T47D (cell line): ENCODE data around the gene CTRL.

ENCODE experiments used
- DNase-seq, 2 experiments: peaks; one replicate each; pipeline versions ENCODE4 v3.0.0 to v3.0.0-alpha.2; 2011 to 2012; ENCODE audit warnings: low read depth in 1 of 2, low spot score in 1 of 2
- JUND ChIP-seq: IDR thresholded peaks from 2 replicates; pipeline ENCODE4 v1.6.1; 2012; ENCODE audit warnings: low read depth
- in situ Hi-C: cut with HindIII; loops from 2 replicates; pipeline ENCODE4 v1.10.0; 2016; ENCODE audit warnings: low sequenced_read_pairs, low pct_unique_long_range_greater_than_20kb

CTRL gene

DNA sequence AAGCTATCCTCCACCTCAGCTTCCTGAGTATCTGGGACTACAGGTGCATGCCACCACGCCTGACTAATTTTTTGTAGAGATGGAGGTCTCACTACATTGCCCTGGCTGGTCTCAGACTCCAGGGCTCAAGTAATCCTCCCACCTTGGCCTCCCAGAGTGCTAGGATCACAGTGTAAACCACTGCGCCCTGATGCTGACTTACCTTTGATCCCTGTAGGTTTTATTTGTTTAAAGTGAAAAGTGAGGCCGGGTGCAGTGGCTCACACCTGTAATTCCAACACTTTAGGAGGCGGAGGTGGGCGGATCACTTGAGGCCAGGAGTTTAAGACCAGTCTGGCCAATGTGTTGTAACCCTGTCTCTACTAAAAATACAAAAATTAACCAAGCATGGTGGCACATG is 29.9 kb downstream of the CTRL start:
- TF ChIP-seq JUND, result no peak
- DNase-seq, result no peak
- in situ Hi-C loops, result no loop called here

DNA sequence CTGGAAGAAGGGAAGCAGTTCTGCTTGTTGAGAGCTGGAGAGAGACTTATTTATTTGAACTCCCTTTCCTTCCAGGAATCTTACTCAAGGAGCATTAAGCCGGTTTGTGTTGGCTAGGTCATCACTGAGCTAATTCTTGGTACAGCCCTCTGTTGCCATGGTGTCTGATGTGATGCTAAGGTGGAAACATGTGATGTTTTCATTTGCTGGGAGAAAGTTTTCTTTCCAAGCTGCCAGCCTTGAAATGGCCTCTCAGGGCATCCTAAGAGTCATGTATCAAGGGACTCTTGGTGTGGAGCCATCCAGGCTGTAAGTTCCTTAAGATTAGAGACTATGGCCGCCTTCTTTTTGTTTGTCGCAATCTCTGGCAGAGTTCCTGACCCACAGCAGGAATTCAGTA is 34.4 kb downstream of the CTRL start:
- TF ChIP-seq JUND, result no peak
- DNase-seq, result no peak
- in situ Hi-C loops, result no loop called here

DNA sequence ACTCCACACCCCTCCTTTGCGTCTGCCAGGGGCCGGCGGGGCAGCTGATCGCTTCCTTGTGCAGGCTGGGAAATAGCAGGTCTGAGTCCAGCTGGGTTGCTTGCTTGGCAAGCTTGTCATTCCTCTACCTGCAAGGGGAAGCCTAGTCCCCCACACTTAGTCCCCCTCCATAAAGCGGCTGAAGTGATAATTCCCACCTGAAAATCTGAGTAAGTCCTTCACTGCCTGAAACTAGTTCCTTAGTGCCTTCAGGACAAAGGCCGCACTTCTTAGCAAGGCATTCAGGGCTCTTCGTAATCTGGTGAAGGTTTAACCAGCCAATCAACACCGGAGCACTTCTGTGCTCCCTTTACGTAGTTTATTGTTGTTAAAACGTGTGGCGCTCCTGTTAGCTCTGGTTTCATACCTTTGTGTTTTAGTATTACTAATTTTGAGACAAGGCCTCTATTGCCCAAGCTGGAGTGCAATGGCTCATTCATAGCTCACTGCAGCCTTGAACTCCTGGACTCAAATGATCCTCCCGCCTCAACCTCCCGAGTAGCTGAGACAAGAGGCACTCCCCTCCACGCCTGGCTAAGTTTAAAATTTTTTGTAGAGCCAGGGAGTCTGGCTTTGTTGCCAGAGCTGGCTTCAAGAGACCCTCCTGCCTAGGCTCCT is 37.8 kb downstream of the CTRL start:
- in situ Hi-C loops, result no loop called here
- no peak for DNase-seq
- TF ChIP-seq JUND, result no peak

DNA sequence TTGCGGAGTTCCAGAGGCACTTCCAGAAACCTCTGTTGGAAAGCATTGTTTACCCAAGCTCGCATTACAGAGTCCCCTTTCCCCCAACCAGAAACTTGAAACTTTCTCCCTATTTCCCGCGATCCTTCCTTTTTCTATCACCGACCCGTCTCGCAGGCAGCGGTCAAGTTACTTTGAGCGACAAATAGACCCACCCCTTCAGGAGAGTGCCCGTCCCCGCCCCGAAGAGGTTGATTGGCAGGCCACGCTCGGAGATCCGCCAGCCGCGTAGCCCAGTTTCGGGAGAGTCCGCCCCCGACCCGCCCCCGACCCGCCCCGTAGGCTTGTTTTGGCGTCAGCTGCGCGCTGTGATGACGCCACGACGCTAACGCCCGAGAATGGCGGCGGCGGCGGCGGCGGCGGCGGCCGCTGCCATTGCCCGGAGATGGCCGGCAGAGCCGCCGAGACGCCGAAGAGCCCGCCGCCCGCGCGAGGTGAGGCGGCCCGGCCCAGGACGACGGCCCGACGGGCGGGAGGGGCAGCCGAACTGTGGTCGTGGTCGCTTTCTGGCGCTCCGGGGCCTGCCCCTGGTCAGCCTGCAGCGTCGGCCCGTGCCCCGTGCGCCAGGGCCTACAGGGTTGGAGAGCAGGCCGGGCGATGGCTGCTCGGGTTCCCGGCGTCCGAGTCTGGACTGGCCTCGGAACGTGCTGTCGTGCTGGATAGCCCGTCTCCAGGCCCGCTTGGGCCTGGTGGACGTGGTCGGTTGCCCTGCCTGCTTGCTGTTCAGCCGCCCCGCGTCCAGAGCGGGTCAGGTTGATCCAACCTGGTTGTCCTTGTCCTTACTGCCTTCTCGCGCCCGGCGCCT is 38.5 kb downstream of the CTRL start, which contains the start of gene PSKH1:
Gene PSKH1 (plus strand): TSS at position 356 of the 844 bp plus-strand sequence. CDS start 15,496 bp downstream, outside the sequence.
- in situ Hi-C loops, result no loop called here
- TF ChIP-seq JUND, result no peak
- peak; percentile 97 to 99 for DNase-seq

DNA sequence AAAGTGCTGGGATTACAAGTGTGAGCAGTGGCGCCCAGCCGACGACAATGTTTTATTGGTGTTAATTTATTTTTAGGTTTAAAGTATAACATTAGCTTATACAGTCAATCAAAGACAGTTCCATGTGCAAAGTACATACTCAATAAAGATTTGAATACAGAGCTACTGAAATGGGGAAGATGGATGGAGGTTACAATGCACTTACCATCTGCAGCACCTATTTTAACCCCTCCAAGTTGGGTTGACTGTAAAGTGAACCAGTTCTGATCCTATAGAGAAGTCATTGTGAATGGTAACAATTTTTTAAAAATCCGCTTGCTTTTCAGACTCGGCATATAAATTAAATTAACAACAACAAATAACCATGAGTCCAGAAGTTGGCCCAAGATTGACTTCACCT is 39.3 kb downstream of the CTRL start:
- in situ Hi-C loops, result no loop called here
- no peak for DNase-seq

DNA sequence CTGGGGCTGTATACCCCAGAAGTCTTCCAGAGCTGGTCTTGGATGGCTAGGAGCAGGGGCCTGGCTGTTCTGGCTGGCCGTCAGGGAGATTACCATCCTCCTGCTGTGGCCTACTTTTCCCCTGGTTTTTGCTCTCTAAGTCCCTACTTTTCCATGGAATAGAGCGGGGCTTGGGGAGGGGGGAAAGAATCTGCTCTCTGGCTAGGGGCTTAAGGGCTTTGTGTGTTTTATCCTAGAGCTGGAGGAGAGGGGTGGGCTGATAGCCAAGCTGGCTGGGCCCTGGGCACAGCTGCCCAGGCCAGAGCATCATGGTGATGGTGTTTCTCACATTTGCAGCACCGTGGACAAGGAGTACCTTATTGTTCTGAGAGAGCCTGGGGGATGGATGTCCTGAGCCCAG is 43.3 kb downstream of the CTRL start:
- no peak for TF ChIP-seq JUND
- in situ Hi-C loops, result no loop called here

More for the DNA sequence above, 39.3 kb downstream of the CTRL start:
- TF ChIP-seq JUND, result no peak

DNA sequence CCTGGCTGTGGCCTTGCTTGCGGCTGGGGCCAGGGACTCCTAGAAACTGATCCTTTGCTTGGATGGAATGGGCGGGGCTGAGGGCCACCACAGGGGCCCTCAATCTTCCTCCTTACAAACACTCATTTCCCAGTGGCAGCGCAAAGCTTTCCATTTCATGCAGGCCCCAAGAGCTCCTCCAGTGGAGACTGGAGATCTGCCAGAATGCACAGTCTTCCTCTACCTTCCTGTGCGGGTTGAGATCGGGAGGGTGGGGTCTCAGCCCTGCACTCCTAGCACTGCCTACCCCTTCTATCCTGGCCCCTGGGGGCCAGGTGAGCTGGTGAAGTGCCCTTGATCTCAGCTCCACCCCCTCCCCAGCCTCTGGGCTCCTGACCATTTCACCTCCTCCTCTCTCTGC is 45.3 kb downstream of the CTRL start:
- no peak for DNase-seq
- in situ Hi-C loops, result no loop called here
- no peak for TF ChIP-seq JUND

More for the DNA sequence above, 43.3 kb downstream of the CTRL start:
- DNase-seq, result no peak

DNA sequence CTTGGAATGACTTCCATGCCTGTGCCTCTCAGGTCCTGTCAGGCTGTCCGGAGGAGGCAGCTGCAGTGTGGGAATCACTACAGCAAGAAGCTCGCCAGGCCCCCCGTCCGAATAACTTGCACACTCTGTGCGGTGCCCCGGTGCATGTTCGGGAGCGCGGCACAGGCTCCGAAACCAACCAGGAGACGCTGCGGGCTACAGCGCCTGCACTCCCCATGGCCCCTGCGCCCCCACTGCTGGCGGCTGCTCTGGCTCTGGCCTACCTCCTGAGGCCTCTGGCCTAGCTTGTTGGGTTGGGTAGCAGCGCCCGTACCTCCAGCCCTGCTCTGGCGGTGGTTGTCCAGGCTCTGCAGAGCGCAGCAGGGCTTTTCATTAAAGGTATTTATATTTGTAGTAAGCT is 45.7 kb downstream of the CTRL start:
- DNase-seq, result no peak
- no peak for TF ChIP-seq JUND
- in situ Hi-C loops, result no loop called here

DNA sequence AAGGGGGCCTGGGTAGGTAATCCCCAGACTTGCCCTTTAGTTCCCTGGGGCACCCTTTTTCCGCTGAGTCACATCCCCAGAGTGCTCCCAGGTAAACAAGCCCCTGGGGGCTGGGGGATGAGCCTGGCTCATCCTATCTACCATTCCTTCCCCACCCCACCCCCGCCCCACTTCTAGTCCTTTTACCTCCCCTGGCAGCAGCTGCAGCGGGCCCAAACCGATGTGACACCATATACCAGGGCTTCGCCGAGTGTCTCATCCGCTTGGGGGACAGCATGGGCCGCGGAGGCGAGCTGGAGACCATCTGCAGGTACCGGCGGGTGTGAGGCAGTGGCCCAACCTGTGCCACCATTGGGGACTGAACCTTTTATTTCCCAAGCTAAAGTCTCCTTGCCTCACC is 46.1 kb downstream of the CTRL start:
- in situ Hi-C loops, result no loop called here
- DNase-seq, result no peak
- no peak for TF ChIP-seq JUND

DNA sequence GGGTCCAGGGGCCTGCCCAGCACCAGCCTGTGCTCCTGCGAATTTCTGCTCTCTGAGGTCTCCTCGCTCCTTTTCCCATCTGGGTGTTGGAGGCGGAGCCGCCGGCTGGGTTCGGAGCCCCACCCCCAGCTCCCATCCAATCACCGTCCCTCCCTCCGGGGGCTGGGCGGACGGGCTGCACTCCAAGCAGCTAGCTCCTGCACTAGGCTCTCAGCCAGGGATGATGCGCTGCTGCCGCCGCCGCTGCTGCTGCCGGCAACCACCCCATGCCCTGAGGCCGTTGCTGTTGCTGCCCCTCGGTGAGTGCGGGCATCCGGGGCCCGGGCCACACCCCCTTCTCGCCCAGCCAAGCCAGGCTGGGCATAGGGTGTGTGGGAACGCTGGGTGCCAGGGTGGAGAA is 47.0 kb downstream of the CTRL start, which contains the start of gene NRN1L:
Gene NRN1L (plus strand): TSS at position 202 of the 400 bp plus-strand sequence. CDS start 19 bp downstream, at position 221.
- no peak for TF ChIP-seq JUND
- in situ Hi-C loops, result no loop called here
- peak in 1 of 2 experiments; percentile 77 for DNase-seq

DNA sequence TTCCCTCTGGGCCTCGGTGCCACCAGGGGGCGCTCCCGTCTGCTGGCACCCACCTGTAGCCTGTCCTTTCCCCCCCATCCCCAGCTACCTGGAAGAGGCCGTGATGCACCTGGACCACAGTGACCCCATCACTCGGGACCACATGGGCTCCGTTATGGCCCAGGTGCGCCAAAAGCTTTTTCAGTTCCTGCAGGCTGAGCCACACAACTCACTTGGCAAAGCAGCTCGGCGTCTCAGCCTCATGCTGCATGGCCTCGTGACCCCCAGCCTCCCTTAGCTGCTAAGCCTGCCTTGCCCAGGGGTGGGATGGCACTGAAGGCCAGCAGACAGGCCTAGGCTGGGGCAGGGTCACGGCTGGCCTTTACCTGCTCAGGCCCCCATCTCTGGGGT is 47.8 kb downstream of the CTRL start:
- in situ Hi-C loops, result no loop called here
- no peak for TF ChIP-seq JUND
- DNase-seq, result peak; percentile 71 to 94

DNA sequence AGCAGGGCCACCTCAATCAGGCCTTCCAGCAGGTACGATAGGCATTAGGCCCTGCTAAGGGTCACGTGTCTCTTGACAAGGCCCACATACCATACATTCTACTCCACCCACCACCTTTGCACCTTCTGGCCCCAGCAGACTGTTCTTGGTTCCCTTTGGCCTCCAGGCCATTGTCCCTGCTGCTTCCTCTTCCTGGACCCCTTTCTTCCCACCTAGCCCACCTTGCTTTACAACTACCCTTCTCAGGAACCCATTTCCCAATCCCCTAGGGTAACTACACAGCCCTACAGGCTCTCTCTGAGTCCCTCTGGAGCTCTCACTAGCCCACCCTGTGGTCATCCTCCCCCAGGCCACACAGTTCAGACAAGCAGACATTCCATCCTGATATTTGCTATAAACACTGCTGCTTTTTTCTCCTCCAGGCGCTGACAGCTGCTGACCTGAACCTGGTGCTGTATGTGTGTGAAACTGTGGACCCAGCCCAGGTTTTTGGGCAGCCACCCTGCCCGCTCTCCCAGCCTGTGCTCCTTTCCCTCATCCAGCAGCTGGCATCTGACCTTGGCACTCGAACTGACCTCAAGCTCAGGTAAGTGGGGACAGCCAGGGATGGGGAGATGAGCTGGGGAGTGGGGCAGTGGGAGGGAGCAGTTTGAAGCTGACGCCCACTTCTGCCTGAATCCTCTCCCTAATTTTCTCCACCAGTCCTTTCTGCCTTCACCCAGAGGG is 48.4 kb downstream of the CTRL start:
- no peak for DNase-seq
- in situ Hi-C loops, result no loop called here
- no peak for TF ChIP-seq JUND
